HG03280 (cell line): ENCODE measurements around the gene TMPRSS4.

ENCODE experiments used
- ATAC-seq: cut with Tn5 transposase; IDR thresholded peaks from one replicate; pipeline ENCODE4 v1.9.1; 2021; ENCODE audit warnings: mild to moderate bottlenecking, moderate library complexity; ENCODE audit not compliant: unreplicated experiment

Gene TMPRSS4

DNA sequence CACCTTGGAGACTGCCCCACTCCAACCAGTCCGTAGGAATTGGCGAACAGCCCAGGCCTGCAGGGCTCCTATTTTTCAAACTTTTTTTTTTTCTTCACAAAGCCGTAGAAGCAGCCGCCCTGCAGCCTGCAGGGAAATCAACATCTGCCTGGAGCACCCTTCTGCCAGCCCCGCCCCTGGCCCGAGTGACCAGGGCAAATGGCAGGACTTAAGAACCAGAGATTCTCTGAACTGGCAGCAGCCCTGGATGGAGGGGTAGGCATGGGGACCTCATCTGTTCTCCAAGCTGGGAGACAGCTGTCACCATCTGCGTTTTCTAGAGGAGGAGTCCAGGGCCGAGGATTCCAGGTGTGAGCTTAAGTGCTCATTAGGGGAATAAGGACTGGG lies 94.0 kb downstream of the TMPRSS4 start:
- ATAC-seq: no peak
